ENCODE data around the gene ENTR1.

The ENTR1 gene

GRCh38 chr9:136371533-136371880, 38.9 kb downstream of the ENTR1 start:
- no peak for DNase-seq (ENCODE audit: low read depth)
- no peak for TF ChIP-seq CTCF (IDR thresholded peaks at IDR 0.05; ENCODE audit: low read length, missing control alignments)
- no peak overlapping the region for H3K4me3 ChIP-seq (replicated peaks; ENCODE audit: low read depth, low read length)

GRCh38 chr9:136370687-136371532, 39.5 kb downstream of the ENTR1 start:
- no peak for DNase-seq (ENCODE audit: low read depth)
- H3K4me3 ChIP-seq (replicated peaks; ENCODE audit: low read depth, low read length) = no peak overlapping the region
- no peak for TF ChIP-seq CTCF (IDR thresholded peaks at IDR 0.05; ENCODE audit: low read length, missing control alignments)

- no peak for TF ChIP-seq CTCF (IDR thresholded peaks at IDR 0.05; ENCODE audit: low read length, missing control alignments)
- no peak for DNase-seq (ENCODE audit: low read depth)
- H3K4me3 ChIP-seq (replicated peaks; ENCODE audit: low read depth, low read length) = no peak overlapping the region
These were observed 40.4 kb downstream of the ENTR1 start for GRCh38 chr9:136370037-136370436.

GRCh38 chr9:136368190-136368589, 42.2 kb downstream of the ENTR1 start:
- no peak for DNase-seq (ENCODE audit: low read depth)
- no peak overlapping the region for H3K4me3 ChIP-seq (replicated peaks; ENCODE audit: low read depth, low read length)
- no peak for TF ChIP-seq CTCF (IDR thresholded peaks at IDR 0.05; ENCODE audit: low read length, missing control alignments)

GRCh38 chr9:136367296-136368145, 42.9 kb downstream of the ENTR1 start:
- no peak overlapping the region for H3K4me3 ChIP-seq (replicated peaks; ENCODE audit: low read depth, low read length)
- TF ChIP-seq CTCF (IDR thresholded peaks at IDR 0.05; ENCODE audit: low read length, missing control alignments) = no peak
- no peak for DNase-seq (ENCODE audit: low read depth)

GRCh38 chr9:136366826-136367225, 43.6 kb downstream of the ENTR1 start:
- no peak for DNase-seq (ENCODE audit: low read depth)
- H3K4me3 ChIP-seq (replicated peaks; ENCODE audit: low read depth, low read length) = no peak overlapping the region
- TF ChIP-seq CTCF (IDR thresholded peaks at IDR 0.05; ENCODE audit: low read length, missing control alignments) = no peak

Data from fibroblast of pulmonary artery (primary cell).